ENCODE results near the gene ATP9B. TPM values are rescaled to one million over a fixed set of nuclear protein-coding genes. Genes with fewer than 3 reads are reported as not detected.

Gene ATP9B
- total RNA-seq, 1 experiment from 2014 or later: 17.8 TPM

DNA sequence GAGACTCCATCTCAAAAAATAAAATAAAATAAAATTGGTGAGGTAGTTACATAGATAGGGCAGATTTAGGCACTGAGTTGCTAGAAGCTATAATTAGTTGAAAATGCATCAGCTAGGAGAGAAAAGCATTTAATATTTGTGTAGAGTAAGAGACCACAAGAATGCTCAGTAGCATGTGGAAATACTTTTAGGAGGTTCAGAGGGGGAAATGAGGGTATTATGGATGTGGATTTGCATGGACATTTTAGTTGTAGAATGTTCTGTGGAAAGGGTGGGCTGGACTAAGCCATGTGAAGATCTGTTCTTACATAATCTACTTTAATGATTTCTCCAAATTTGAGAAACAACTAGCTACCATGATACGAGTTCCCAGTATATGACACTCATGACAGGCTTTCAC, 95.5 kb downstream of the ATP9B start:
- no peaks in the 10 kb centered on the region for H3K9me3 ChIP-seq (ENCODE audit: control insufficient read depth in 1 of 2, insufficient read depth in 1 of 2, low read depth in 1 of 2, low read length in 2 of 2)
- RAD21 ChIA-PET (ENCODE audit: low non-redundant PET in 1 of 2, low total read pairs in 2 of 2, uncharacterized antibody in 2 of 2, unreplicated experiment in 2 of 2): no interaction called here
- no peak overlapping the region for H3K4me2 ChIP-seq (ENCODE audit: low read length)
- H3K9me2 ChIP-seq (ENCODE audit: insufficient read depth): no peaks in the 10 kb centered on the region
- H3K36me3 ChIP-seq (ENCODE audit: control insufficient read depth in 1 of 2, insufficient read depth in 2 of 2, low read length in 2 of 2): no peaks in the 10 kb centered on the region
- H3K79me2 ChIP-seq (ENCODE audit: insufficient read depth, low read length): no peaks in the 10 kb centered on the region
- H2AFZ ChIP-seq (ENCODE audit: low read depth, low read length, poor library complexity, severe bottlenecking): no peak overlapping the region
- TF ChIP-seq CEBPB (IDR thresholded peaks at IDR 0.05; ENCODE audit: low read depth): no peak
- no peak for TF ChIP-seq ELF1 (IDR thresholded peaks at IDR 0.05; ENCODE audit: borderline replicate concordance, low read depth)
- no peak for TF ChIP-seq EGR1 (IDR thresholded peaks at IDR 0.05; ENCODE audit: low read depth)
- no peak for TF ChIP-seq JUND (IDR thresholded peaks at IDR 0.05)
- TF ChIP-seq, protein P1, sequence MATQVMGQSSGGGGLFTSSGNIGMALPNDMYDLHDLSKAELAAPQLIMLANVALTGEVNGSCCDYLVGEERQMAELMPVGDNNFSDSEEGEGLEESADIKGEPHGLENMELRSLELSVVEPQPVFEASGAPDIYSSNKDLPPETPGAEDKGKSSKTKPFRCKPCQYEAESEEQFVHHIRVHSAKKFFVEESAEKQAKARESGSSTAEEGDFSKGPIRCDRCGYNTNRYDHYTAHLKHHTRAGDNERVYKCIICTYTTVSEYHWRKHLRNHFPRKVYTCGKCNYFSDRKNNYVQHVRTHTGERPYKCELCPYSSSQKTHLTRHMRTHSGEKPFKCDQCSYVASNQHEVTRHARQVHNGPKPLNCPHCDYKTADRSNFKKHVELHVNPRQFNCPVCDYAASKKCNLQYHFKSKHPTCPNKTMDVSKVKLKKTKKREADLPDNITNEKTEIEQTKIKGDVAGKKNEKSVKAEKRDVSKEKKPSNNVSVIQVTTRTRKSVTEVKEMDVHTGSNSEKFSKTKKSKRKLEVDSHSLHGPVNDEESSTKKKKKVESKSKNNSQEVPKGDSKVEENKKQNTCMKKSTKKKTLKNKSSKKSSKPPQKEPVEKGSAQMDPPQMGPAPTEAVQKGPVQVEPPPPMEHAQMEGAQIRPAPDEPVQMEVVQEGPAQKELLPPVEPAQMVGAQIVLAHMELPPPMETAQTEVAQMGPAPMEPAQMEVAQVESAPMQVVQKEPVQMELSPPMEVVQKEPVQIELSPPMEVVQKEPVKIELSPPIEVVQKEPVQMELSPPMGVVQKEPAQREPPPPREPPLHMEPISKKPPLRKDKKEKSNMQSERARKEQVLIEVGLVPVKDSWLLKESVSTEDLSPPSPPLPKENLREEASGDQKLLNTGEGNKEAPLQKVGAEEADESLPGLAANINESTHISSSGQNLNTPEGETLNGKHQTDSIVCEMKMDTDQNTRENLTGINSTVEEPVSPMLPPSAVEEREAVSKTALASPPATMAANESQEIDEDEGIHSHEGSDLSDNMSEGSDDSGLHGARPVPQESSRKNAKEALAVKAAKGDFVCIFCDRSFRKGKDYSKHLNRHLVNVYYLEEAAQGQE (IDR thresholded peaks at IDR 0.05; ENCODE audit: low read depth): no peak
- no peak for TF ChIP-seq EZH2 (IDR thresholded peaks at IDR 0.05)
- TF ChIP-seq ZBTB33 (IDR thresholded peaks at IDR 0.05; ENCODE audit: extremely low read depth, insufficient replicate concordance, low read length): no peak
- no peak for TF ChIP-seq EZH2phosphoT487 (IDR thresholded peaks at IDR 0.05; ENCODE audit: borderline replicate concordance)
- no peak for TF ChIP-seq CBX3 (IDR thresholded peaks at IDR 0.05; ENCODE audit: low read depth)
- TF ChIP-seq SIN3A (IDR thresholded peaks at IDR 0.05; ENCODE audit: low read depth): no peak
- TF ChIP-seq ATF3 (IDR thresholded peaks at IDR 0.05): no peak
- TF ChIP-seq, protein P2, sequence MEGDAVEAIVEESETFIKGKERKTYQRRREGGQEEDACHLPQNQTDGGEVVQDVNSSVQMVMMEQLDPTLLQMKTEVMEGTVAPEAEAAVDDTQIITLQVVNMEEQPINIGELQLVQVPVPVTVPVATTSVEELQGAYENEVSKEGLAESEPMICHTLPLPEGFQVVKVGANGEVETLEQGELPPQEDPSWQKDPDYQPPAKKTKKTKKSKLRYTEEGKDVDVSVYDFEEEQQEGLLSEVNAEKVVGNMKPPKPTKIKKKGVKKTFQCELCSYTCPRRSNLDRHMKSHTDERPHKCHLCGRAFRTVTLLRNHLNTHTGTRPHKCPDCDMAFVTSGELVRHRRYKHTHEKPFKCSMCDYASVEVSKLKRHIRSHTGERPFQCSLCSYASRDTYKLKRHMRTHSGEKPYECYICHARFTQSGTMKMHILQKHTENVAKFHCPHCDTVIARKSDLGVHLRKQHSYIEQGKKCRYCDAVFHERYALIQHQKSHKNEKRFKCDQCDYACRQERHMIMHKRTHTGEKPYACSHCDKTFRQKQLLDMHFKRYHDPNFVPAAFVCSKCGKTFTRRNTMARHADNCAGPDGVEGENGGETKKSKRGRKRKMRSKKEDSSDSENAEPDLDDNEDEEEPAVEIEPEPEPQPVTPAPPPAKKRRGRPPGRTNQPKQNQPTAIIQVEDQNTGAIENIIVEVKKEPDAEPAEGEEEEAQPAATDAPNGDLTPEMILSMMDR (IDR thresholded peaks at IDR 0.05 in 2 of 3, conservative IDR thresholded peaks at IDR 0.05 in 1 of 3; ENCODE audit: borderline replicate concordance in 1 of 3, insufficient read depth in 1 of 3, low read depth in 2 of 3, low read length in 2 of 3): no peak
- no peak for TF ChIP-seq SRF (IDR thresholded peaks at IDR 0.05; ENCODE audit: low read depth)
- TF ChIP-seq ZNF274 (IDR thresholded peaks at IDR 0.05; ENCODE audit: low read depth, low read length): no peak
- ATAC-seq (no peak), DNase-seq (ENCODE audit: low read depth, low spot score) (no peak)
- intact Hi-C loops (cut with micrococcal nuclease): no loop called here
- CTCF ChIA-PET: no interaction called here
- no peaks in the 10 kb centered on the region for H3K4me1 ChIP-seq (ENCODE audit: control insufficient read depth in 1 of 2, insufficient read depth in 2 of 2, low read length in 2 of 2)
- no peaks in the 10 kb centered on the region for H4K20me1 ChIP-seq (ENCODE audit: insufficient read depth)
- H3K4me3 ChIP-seq (replicated peaks in 1 of 2; ENCODE audit: low read depth in 1 of 2, low read length in 2 of 2): no peak overlapping the region
- H3K27ac ChIP-seq (ENCODE audit: low read depth, low read length): no peak overlapping the region
- BruUV-seq (replicated peaks): no TSS peak
- H3K9ac ChIP-seq (ENCODE audit: low read length): no peak overlapping the region
- POLR2A ChIA-PET: no interaction called here
- no peaks in the 10 kb centered on the region for H3K27me3 ChIP-seq (ENCODE audit: insufficient read depth, low read length)

All from HCT116 (cell line).